ENCODE data around the gene HES4.

The HES4 gene

GRCh38 chr1:965526-966134, 34.3 kb downstream of the HES4 start:
- DNase-seq: no peak

DNA sequence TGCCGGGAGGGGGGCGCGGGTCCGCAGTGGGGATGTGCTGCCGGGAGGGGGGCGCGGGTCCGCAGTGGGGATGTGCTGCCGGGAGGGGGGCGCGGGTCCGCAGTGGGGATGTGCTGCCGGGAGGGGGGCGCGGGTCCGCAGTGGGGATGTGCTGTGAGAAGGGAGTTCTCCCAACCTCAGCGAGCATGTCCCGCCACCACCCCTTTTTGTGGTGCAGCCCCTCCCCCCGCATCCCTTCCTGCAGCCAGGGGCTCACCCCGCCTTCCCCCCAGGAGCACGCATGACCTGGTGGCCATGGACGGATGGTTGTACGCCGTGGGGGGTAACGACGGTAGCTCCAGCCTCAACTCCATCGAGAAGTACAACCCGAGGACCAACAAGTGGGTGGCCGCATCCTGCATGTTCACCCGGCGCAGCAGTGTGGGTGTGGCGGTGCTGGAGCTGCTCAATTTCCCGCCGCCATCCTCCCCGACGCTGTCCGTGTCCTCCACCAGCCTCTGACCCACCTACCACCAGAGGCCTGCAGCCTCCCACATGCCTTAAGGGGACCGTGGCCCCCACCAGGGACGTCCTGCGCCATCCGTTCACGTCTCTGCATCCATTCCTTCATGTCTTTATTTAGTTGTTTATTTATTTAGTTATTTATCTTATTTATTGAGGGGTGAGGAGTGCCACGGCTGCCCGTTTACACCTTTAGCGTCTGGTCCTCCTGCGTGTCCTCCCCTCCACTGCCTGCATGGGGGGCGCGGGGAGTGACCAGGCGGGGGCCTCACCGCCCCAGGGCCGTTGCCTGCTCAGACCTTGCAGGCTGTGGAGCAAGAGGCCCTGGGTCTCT, 35.0 kb downstream of the HES4 start:
- DNase-seq: no peak

- DNase-seq: no peak
These were observed 36.0 kb downstream of the HES4 start for GRCh38 chr1:963746-964525.

GRCh38 chr1:963301-963651, 36.6 kb downstream of the HES4 start:
- no peak for DNase-seq

- DNase-seq: no peak
These were observed 37.3 kb downstream of the HES4 start for GRCh38 chr1:962381-963300.

DNA sequence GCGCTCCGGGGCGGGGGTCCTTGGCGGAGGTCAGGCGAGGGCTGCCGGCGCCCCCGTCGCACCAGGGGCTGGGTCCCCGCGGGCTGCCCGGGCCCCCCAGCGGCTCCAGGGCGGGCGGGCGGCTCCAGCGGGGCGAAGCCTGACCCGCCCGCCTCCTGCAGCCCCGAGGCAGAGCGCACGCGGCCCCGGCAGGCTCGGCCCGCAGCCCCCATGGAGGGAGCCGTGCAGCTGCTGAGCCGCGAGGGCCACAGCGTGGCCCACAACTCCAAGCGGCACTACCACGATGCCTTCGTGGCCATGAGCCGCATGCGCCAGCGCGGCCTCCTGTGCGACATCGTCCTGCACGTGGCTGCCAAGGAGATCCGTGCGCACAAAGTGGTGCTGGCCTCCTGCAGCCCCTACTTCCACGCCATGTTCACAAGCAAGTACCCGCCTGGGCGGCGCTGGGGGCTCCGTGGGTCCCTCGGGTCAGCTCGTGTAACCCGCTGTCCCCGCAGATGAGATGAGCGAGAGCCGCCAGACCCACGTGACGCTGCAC, 38.7 kb downstream of the HES4 start:
- DNase-seq: no peak

DNA sequence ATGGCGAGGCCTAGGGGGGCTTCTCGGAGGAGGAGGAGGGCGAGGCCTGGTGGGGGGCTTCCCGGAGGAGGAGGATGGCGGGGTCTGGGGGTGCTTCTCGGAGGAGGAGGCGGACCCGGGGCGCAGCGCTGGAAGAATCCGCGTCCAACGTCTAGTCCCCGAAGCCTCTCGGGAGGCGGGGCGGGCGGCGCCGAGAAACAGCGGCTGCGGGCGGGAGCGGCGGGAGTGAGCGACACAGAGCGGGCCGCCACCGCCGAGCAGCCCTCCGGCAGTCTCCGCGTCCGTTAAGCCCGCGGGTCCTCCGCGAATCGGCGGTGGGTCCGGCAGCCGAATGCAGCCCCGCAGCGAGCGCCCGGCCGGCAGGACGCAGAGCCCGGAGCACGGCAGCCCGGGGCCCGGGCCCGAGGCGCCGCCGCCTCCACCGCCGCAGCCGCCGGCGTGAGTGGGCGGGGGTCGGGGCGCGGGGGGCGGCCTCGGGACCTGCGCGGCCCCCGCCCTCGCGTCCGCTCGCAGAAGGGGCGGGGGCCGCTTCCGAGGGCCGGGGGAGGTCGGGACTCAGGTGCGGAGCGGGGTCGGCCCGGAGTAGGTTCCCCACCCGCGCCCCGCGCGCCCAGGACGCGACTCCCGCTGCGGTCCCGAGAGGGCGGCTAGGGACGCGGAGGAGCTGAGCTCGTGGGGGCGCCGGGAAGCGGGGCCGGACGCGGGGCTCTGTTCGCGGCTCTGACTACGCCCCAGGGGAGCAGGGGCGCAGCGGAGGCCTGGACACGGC, 39.4 kb downstream of the HES4 start, which contains the start of gene KLHL17:
TSS of gene KLHL17 (plus strand) at position 222 of the 769 bp plus-strand sequence. CDS start at position 332, 110 bp downstream.
- peak; percentile 12 for DNase-seq

GRCh38 chr1:959731-960362, 40.0 kb downstream of the HES4 start:
- DNase-seq: no peak

GRCh38 chr1:958823-959730, 40.8 kb downstream of the HES4 start, which contains the start of gene NOC2L:
Gene NOC2L (minus strand): TSS chr1:959256. CDS start chr1:959240, 16 bp downstream.
- DNase-seq: peak; percentile 72

DNA sequence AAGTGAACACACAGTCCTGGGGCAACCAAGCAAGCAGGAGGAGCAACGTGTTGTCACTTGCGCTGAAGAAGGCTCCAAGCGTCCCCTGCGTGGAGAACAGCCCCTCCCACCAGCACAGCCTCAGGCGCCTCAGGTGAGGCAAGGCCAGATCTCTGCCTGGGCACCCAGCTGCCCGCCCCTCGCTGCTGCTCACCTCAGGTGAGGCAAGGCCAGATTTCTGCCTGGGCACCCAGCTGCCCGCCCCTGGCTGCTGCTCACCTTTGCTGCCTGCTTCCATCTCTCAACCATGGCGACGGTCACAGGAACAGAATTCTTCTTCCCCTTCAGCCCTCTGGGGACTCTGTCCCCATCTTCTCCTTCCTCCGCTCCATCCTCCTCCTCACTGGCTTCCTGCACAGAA, 43.3 kb downstream of the HES4 start:
- no peak for DNase-seq

DNA sequence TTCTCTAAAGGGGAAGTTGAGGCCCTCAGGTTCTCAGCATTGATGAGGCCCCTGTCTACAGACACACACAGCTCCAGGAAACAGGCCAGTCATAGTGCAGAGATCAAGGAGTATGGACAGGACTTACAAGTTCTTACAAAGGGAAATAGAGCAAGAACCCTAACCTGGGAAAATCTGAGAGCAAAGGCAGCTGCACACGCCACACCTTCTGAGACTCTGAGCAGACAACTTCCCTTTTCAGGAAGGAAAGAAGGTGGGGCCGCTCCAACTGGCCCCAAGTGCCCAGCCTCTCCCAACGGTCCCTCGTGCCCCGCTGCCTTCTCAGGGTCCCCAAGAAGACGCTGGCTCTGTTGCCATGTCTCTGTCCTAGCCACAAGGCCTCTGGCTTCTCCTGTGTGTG, 44.4 kb downstream of the HES4 start:
- no peak for DNase-seq

DNA sequence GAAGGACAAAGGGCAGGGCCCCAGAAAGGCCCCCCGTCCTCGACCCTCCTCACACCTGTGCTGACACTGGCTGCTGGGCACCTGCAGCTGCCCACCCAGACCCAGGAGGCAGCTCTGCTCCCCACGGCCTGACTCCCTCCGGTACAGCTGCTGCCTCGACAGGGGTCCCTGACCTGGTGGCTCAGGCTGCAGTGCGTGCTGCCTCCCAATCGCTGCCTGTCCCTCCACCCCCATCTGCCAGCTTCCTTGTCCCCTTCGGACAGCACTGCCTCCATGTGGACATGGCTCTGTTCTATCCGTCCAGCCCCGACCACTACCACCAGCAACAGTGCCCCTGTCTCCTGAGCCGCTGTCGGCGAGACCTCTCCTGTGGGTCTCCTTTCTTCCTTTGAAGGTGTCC, 45.0 kb downstream of the HES4 start:
- DNase-seq: no peak

DNA sequence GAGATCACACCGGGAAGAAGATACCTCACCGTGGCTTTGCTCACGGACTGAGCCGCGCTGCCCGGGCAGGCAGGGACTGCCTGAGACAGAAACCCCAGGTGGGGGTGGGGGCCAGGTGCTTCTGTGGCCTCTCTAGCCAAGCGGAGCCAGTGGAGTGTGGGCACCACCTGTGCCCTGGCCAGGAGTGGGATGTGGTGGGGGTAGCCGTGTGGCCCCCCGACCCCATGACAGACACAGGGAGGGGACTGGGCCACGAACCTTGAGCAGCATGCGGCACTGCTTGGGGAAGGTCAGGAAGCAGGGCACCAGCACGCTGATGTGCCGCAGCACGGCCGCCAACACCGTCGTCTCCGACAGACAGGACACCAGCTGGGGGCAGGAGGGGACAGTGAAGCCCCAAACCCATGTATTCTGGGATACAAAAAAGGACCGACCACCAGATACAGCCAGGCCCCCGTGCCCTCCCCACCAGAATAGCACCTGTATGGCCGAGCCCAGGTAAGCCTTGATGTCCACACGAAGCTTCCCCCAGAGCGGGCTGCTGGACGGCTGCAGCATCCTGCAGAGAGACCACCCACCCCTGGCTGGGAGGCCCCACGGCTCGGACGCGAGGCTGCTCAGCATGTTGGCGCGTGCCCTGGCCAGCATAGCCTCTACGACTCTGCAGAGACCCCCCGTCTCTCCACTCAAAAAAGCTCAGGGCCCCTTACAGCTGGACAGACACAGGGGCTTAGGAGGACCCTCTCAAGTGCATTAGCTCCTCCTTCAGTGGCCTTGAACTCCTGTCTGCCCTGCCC, 46.2 kb downstream of the HES4 start:
- no peak for DNase-seq

- DNase-seq: no peak
These were observed 47.3 kb downstream of the HES4 start for GRCh38 chr1:952603-953002.

- no peak for DNase-seq
These were observed 47.7 kb downstream of the HES4 start for GRCh38 chr1:952201-952600.

- DNase-seq: no peak
These were observed 48.5 kb downstream of the HES4 start for GRCh38 chr1:951364-951763.

GRCh38 chr1:950881-951280, 49.0 kb downstream of the HES4 start:
- DNase-seq: no peak

DNA sequence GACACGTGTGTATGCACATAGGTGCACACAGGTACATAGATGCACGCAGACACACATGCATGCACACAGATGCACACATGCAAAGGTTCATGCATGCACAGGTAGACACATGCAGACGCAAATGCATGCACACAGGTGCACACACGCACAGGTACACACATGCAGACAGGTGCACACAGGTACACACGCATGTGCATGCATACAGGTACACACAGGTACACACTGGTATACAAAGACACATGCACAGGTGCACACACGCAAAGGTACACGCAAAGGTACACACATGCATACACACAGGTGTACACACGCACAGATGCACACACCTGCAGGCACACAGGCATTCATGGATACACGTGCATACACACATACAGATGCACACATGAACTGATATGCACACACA, 49.6 kb downstream of the HES4 start:
- DNase-seq: no peak

Measured in SHP77 treated with DMSO at 0.1 percent for 48 hours (cell line).